IPS DF 19.7 (cell line): ENCODE measurements around the gene SDCCAG8.
"Not testable (repeated sequence)": the region's sequence is repeated elsewhere in the genome, so short reads cannot be mapped to it uniquely, and the experiment has no call there.

Source experiments
- DNase-seq: peaks from one replicate; pipeline ENCODE4 v3.0.0-alpha.2; 2013; ENCODE audit warnings: low read depth, low spot score

SDCCAG8 gene

DNA sequence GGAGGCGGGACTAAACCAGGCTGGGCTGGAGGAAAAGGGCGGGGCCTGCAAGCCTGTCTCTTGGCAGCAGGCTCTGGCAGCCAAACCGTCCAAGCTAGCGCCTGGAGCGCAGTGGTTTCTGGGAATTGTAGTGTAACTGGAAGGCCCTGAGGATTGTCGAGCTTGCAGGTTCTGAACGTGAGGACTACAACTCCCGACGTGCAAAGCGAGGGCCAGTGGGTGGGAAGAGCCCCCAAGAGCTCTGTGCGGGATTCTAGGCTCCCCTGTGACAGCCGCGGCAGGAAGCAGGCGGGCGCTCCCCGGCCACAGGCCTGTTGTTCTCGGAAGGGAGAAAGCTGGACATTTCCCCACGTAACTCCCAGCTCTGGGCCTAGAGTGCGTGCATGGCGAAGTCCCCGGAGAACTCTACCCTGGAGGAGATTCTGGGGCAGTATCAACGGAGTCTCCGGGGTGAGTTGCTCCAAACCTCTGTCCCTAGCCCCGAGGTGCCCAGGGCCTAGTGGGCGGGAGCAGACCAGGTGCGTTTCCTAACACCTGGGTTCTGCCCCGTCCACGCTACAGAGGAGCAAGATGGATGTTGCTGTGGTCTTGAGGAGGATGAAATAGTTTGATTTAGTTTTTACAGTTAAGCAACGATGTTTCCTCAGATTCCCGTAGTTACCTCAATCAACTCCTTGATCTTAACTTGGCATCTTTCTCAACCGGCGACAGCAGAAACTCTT, at the start of gene SDCCAG8:
Gene SDCCAG8, plus strand, starts transcription at position 251 of the 722 bp plus-strand sequence. Its CDS starts 133 bp downstream, at position 384.
- DNase-seq, result peak; percentile 98

DNA sequence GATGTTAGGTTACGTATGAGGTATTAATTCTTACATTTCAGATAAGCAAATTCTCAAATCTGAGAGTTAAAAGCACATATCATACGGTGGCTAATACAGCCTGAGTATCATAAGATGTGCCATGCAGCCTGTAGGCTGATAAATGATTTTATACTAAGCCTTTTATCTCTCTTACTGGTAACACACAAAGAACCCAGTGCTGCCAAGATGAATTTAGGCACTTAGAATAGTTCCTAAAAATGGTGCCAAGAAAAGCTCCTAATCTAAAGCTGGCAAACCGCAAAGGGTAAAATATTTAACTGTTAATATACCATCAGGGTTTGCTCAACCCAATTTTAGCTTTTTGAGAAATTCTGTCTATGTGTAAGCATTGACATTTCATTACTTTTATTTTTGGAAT, 43.9 kb upstream of the SDCCAG8 start:
- DNase-seq, result not testable (repeated sequence)

DNA sequence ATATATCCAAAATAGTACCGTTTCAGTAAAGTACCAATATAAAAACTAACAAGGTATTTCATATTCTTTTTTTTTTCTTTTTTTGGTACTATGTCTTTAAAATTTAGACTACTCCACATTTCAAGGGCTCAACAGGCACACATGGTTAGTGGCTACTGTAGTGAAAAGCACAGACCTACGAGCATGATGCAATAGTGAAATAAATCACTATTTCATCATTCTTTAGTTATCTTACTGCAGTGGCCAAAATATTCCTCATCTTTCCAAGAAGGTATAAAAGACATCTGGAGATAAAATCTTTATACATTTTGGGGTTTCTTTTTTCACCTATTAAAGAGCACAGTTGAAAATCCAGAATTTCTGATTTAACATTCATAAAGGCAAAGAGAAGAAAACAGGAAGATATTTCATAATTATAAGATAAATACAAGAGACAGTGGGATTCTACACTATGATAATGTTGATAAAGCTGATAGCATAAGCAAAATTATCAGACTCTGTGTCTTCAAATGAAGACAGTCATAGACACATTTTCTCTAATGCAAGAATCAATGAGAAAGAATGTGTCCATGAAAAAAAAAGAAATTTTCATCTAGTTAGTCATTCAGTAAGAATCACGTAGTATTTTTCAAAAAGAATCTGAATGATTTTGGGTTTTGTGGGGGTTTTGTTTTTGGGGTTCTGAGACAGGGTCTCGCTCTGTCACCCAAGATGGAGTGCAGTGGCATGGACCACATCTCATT, 42.6 kb upstream of the SDCCAG8 start:
- DNase-seq, result no peak

DNA sequence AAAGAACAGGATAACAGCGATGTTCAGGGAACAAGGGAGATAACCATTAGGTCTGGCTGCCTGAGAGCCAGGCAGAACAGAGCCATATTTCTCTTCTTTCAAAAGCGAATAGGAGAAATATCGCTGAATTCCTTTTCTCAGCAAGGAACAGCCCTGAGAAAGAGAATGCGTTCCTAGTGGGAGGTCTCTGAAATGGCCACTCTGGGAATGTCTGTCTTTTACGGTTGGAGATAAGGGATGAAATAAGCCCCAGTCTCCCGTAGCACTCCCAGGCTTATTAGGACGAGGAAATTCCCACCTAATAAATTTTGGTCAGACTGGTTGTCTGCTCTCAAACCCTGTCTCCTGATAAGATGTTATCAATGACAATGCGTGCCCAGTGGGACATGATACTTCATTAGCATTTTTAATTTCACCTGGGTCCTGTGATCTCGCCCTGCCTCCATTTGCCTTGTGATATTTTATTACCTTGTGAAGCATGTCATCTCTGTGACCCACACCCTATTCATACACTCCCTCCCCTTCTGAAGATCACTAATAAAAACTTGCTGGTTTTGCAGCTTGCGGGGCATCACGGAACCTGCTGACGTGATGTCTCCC, 40.5 kb upstream of the SDCCAG8 start:
- not testable (repeated sequence) for DNase-seq

DNA sequence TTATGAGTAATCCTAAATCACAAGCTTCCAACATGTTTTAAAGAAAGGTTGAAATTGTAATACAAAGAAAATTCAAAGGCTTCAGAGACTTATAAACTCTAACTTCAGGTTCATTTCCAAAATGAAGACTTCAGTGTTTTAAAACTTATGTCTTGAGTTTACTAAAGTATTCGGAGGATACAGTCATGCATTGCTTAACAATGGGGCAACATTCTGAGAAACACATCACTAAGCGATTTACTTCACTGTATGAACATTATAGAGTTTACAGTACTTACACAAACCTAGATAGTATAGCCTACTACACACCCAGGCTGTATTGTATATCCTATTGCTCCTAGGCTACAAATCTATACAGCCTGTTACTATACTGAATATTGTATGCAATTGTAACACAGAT, 39.1 kb upstream of the SDCCAG8 start:
- no peak for DNase-seq

DNA sequence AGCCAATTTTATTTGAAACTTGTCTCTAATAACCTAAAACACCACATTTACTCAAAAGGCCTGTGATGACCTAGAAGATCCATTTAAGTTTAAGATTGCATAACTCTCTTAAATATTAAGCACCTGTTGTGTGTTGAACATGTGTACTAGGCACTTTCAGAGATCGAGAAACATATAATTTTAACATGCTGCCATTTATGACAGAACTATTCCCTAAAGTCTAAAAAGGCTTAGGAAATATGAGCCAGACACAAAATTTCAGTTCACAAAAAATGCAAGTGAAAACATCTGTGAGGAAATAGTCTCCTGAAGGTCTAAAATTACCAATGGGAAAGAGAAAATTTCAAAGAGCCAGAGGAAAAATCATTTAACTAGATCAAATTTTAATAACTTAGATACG, 38.5 kb upstream of the SDCCAG8 start:
- DNase-seq, result no peak

DNA sequence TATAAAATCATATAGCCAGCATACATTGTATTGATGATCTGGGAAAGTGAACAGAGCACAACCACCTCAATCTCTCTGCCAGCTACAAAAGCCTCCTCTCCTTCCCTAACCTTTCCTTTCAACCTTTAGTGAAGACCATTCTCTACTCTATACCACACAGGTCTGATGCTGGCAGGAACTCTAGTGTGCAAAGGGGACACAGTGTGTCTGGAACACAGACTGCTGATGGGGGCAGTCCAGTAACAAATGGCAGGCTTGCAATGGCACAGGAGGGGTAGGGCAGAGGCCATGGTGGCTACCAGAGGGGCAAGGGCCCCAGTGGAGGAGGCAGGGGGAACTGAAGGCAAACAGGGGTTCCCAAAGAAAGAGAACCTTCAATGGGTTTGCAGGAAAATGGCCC, 37.8 kb upstream of the SDCCAG8 start:
- DNase-seq, result no peak

DNA sequence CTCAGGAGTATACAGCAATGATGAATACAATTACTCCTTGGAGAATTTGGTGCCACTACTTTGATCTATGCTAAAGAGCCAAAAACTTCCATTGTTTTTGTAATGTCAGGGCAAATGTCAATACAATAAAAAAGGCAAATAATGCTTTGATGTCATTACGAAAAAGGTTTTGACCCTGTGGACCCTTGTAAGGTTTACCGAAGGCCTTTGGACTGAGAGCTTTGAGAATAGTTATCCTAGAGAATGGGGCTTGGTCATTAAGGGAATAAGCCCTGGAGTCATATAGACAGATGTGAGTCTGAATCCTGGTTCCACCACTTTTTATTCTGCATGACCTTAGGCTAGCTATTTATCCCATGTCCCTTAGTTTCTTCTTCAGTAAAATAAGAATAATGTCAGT, 28.2 kb upstream of the SDCCAG8 start:
- no peak for DNase-seq

DNA sequence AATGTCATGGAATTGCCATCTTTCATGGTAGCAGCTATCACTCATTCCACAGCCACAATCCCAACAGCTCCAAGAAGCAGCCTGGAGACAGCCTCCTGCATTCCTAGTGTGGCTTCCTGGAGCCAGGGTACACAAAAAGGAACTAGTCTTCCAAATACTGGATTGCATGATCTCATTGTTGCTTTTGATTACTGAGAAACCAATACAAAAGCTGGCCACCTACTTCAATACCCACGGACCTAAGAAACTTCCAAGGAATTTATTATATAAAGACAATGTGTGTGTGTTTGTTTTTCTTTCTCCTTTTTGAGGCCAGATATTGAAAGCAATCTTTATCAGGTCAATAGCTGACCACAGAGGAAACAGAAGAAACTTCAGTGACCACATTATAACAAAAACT, 26.3 kb upstream of the SDCCAG8 start:
- DNase-seq, result no peak

DNA sequence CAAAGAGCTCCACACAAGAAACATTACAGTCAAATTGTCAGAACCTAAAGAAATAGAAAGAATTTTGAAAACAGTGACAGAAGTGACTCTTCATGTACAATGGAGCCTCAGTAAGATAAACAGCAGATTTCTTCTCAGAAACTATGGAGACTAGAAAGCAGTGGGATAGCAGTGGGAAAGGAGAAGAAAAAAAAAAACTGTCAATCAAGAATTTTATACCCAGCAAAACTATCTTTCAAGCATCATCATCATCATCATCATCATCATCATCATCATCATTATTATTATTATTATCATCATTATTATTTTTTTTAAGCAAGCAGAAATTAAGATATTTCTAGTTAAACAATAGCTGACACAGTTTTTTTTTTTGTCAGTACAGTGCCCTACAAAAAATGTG, 24.9 kb upstream of the SDCCAG8 start:
- no peak for DNase-seq

DNA sequence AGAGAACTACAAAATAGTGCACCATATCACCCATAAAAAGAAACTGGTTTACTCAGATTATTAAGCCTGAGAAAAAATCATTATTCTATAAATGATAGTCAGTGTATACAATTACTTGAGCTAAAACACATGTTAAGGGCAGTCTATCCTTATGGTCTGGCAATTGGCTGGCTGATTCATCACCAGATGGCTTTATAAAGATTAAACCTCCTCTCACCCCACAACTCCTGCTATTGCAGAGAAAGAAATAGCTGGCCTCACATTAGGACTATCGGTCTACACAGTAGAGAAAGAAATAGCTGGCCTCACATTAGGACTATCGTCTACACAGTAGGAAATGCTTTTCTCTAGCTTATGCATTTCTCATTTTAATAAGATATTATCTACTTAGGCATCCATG, 21.9 kb upstream of the SDCCAG8 start:
- DNase-seq, result no peak

DNA sequence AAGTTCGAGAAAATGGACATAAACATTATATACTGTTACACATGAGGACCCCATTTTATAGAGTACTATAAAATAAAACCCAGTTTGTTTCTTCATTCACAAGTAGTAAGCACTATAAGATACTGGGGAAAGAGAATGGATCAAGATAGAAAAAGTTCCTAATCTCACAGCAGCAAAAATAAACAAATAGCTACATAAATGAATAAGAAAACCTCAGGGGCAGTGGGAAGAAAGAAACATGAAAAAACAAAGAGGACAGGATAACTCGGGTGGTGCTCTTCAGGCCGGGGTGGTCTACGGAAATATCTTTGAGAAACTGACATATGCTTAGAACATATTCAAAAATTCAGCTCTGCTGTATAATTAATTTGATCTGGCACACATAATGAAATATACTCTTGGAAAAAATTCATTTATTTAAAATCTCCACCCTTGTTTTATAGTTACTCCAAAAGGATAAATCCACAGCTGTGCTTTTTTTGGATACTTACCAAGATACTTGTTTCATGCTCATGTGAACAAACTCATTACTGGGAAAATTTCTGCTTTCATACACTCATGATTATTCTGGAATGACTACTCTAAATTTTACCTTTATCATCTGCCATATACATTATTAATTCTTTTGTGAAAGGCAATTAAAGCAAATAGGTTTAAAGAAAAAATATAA, 20.7 kb upstream of the SDCCAG8 start:
- DNase-seq, result no peak

DNA sequence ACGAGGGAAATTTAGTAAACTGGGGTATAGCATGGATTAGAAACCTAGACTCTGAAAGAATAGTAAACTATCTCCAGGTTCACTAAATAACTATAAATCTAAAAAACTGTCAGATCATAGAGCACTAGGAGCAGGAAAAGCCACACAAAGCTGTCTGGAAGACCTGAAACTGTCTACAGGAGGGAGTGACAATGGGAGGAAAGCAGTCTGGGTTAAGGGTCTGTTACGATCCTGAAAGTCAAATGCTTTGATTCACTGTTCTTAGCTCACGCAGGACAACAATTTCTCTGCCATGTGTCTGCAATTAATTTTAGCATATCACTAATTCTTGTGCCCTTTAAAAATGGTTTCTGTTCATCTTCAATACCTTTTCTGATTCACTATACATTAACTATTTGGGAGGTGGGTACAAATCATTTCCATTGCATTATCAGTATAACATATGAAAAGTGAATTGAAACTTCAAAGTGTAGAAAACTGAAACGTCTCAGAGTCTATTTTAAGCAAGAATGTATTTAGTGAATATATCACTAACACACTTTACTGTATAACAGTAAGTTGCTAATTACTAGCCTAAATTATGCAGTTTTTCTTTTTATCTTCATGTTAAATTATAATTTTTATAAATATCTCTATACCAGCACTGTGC, 19.1 kb upstream of the SDCCAG8 start:
- DNase-seq, result no peak

DNA sequence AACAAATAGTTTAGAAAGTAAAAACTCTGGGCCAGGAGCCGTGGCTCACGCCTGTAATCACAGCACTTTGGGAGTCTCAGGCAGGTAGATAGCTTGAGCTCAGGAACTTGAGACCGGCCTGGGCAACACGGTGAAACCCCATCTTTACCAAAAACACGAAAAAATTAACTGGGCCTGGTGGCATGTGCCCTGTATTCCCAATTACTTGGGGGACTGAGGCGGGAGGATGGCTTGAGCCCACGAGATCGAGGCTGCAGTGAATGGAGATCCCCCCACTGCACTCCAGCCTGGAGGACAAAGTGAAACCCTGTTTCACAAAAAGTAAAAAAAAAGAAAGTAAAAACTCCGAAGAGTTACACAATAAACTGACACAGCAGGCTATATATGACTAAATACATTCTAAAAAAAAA, 11.4 kb upstream of the SDCCAG8 start:
- DNase-seq, result no peak

DNA sequence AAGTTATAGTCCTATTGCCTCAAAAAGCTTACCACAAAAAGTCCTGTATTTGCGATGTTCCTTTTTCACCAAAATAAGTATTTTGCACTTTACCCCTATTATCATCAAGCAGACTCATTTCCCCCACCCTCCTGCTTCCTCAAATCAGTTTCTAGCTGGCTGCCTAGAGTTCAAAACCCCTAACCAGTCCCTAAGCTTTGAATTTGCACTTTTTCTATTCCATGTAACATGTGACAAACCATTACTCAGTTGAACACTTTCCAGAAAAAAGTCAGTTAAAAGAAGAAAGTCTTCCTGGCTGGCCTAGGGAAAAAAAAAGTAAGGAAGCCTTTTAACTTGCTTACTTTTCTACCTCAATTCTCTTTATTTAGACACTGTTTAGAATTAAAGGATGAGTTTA, 8.9 kb upstream of the SDCCAG8 start:
- no peak for DNase-seq

DNA sequence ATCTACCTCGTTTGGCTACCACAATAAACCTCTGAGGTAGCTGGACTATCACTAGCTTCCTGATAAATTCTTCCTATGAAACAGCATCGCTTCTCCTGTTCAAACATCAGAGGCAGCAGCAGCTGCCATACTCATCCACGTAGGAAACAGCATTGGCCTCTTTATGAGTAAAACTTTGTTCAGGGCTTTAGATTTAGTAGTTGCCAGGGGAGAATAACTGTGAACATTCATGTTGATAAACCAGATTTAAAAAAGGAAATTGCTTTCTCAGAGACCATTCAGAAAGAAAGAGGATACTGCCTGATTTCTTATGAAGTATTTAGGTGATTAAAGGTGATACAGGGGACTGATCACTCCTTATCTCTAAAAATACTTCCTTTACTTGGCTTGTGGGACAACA, 7.9 kb upstream of the SDCCAG8 start:
- no peak for DNase-seq

DNA sequence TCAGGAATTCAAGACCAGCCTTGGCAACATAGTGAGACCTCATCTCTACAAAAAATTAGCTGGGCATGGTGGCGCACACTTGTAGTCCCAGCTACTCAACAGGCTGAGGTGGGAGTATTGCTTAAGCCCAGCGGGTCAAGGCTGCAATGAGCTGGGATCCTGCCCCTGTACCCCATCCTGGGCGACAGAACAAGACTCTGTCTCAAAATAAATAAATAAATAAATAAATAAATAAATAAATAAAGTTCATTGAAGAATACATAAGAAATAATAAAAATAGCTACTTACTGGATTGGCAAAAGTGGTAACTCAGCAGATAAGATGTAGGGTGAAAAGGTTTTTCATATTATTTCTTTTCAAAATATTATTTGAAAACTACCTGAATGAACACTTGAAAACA, 6.6 kb upstream of the SDCCAG8 start:
- no peak for DNase-seq

DNA sequence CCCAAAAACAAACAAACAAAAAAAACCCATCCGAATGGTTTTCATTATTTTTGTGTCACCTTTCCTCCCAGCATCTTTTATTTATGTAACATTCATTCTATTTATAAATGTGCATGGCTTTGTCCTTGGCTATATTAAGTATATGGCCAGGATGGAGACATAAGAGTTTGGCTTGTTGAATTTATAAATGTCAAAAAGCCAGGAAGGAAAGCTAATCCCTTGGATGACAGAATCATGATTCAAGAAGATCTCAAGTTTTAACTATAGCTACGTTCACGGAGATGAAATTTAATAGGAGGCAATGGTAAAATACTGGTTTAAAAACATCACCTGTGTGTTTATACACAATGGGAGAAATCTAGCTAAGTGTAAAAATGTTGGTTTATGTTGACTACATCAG, 5.7 kb upstream of the SDCCAG8 start:
- DNase-seq, result no peak

DNA sequence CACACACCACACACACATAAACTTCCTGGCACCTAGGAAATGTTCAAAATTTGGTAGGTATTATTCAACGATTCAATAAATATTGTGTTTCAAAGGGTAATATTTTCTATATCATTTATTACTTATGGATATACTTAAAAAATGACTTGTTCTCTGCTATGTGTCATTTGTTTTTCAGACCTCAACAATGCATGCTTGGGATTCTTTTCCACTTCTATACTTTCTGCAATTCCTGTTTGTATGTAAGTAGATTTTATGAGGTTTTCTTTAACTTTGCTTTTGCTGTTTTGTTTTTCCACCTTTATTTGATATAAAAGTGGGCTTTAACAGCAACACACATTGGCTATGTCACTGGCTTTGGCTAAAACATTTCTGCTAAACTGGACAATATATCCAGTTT, 4.3 kb upstream of the SDCCAG8 start:
- DNase-seq, result no peak

DNA sequence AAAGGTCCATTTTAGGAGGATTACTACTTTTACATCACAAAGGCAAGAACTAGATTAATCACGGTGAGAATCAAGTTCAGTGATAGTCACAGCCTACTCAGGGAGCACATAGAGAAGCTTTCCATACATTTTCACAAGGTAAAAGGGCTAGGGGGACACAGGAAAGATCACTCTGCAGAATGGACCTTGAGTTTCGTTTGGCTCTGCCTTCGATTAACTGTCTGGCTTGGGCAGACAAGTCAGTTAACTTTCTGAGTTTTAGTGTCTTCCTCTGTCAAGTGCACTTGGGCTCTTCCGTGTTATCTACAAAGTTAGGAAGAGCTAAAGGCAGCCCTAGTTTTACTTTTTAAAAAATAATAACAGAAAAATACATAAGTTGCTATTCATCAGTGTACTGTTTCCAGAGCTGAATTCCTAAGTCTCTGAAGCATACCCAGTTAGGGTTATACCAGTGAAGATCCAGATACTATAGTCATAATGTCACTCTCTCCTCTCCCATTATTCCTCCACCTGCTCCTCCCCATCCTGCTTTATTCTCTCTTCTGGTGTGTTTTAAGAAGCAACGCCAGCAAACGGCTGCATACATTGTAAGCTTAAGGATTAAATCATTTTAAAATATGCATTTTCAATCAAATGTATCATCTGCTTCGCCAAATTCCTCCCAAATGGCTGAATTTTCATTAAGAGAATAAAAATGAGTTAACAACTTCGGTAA, 2.5 kb upstream of the SDCCAG8 start:
- DNase-seq, result no peak

DNA sequence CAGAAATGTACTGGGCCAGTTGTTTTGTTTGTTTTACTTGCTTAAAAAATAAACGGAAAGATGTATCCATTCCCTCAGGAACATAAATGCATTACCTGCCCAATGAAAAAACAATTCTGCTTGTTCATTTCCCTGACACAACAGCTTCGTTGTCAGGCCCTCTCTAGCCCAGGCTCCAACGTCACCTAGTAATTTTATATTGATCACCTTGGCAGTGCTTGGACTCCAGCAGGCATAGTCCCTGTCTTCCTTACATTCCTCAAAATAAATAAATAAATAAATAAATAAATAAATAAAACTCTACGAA, 2.0 kb upstream of the SDCCAG8 start:
- no peak for DNase-seq
